Astrocyte of the cerebellum (primary cell): ENCODE data around the gene ZFP62.
"Not testable (repeated sequence)": the region's sequence is repeated elsewhere in the genome, so short reads cannot be mapped to it uniquely, and the experiment has no call there.

Source experiments
- DNase-seq: peaks from one replicate; pipeline ENCODE4 v3.0.0-alpha.2; 2011; ENCODE audit warnings: low read depth
- H3K4me3 ChIP-seq: 2 replicates; pipeline ENCODE4 v1.5.1; 2011; ENCODE audit warnings: mild to moderate bottlenecking, low read depth, low read length, moderate library complexity
- CTCF ChIP-seq: IDR thresholded peaks from 2 replicates; pipeline ENCODE4 v1.5.1; 2012; ENCODE audit warnings: low read length, low read depth, moderate library complexity, mild to moderate bottlenecking; ENCODE audit errors: missing control alignments
- in situ Hi-C: cut with HindIII; loops from 2 replicates; pipeline ENCODE4 v1.10.0; 2017; ENCODE audit warnings: low sequenced_read_pairs

ZFP62 gene

GRCh38 chr5:180901319-180902009 lies 40.4 kb upstream of the ZFP62 start:
- TF ChIP-seq CTCF: no peak
- in situ Hi-C loops: no loop called here
- no peak overlapping the region for H3K4me3 ChIP-seq
- no peak for DNase-seq

- in situ Hi-C loops: no loop called here
- H3K4me3 ChIP-seq: no peak overlapping the region
- no peak for DNase-seq
- TF ChIP-seq CTCF: no peak
Observed at GRCh38 chr5:180900178-180900577, 39.1 kb upstream of the ZFP62 start.

GRCh38 chr5:180898621-180899246 lies 37.7 kb upstream of the ZFP62 start, which contains the start of gene BTNL8:
BTNL8 (plus strand) TSS chr5:180899159; CDS start chr5:180899311, 152 bp downstream.
- no peak within 1 kb of the TSS for H3K4me3 ChIP-seq
- DNase-seq: no peak
- TF ChIP-seq CTCF: no peak
- in situ Hi-C loops: no loop called here

GRCh38 chr5:180895330-180895729 lies 34.3 kb upstream of the ZFP62 start:
- DNase-seq, in situ Hi-C loops, H3K4me3 ChIP-seq: not testable (repeated sequence)

GRCh38 chr5:180889381-180889780 lies 28.3 kb upstream of the ZFP62 start:
- TF ChIP-seq CTCF: no peak
- in situ Hi-C loops: no loop called here

GRCh38 chr5:180885845-180886529 lies 24.9 kb upstream of the ZFP62 start:
- H3K4me3 ChIP-seq, in situ Hi-C loops, DNase-seq: not testable (repeated sequence)

More at GRCh38 chr5:180889381-180889780, 28.3 kb upstream of the ZFP62 start:
- no peak for DNase-seq
- no peak overlapping the region for H3K4me3 ChIP-seq

GRCh38 chr5:180875860-180876426 lies 14.9 kb upstream of the ZFP62 start:
- no peak for DNase-seq
- no peak overlapping the region for H3K4me3 ChIP-seq
- TF ChIP-seq CTCF: no peak
- in situ Hi-C loops: no loop called here
